ENCODE results near the gene LRRC66.

Gene LRRC66

GRCh38 chr4:52017814-52018213 is 2.3 kb downstream of the LRRC66 start:
- no peak for DNase-seq
- in situ Hi-C loops (cut with MboI; ENCODE audit: low pct_unique_long_range_greater_than_20kb, low sequenced_read_pairs) = no loop called here

DNA sequence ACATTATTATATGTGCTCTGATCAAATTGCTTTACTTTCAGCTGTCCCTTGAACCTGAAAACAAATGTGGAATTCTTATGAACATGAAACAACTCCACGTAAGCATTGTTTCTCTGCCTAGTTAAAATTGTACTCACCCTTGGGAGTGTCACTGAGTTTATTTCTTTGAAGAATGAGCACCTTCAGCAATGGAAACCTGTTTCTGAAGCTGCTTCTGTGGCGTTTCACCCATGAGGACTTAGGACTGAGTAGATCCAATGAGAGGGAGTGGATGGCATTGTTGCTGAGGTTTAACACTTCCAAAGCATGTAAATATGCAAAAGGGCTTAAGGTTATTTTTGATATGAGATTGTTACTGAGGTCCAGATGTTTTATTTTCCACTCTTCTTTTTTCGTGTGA is 3.2 kb downstream of the LRRC66 start:
- in situ Hi-C loops (cut with MboI; ENCODE audit: low pct_unique_long_range_greater_than_20kb, low sequenced_read_pairs) = no loop called here
- no peak for DNase-seq

DNA sequence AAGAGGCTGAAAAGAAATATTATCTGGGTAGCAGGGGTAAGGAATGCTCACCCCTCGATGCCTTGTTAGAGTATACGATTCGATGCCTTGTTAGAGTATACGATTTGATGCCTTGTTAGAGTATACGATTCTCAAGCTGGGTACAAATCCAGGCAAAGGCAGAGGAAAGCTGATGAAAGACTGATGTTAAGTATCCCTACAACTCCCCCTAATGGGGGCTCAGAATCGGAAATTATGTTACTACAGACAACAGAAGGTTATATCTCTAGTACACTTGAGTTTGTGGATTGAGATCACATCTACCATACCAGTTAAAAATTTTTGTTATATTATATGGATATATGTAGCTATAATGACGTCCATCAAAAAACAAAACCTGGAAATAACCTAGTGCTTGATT is 4.8 kb downstream of the LRRC66 start:
- peak; percentile 47 for DNase-seq
- in situ Hi-C loops (cut with MboI; ENCODE audit: low pct_unique_long_range_greater_than_20kb, low sequenced_read_pairs) = no loop called here

- in situ Hi-C loops (cut with MboI; ENCODE audit: low pct_unique_long_range_greater_than_20kb, low sequenced_read_pairs) = no loop called here
Observed at GRCh38 chr4:52014903-52015302, 5.3 kb downstream of the LRRC66 start.

DNA sequence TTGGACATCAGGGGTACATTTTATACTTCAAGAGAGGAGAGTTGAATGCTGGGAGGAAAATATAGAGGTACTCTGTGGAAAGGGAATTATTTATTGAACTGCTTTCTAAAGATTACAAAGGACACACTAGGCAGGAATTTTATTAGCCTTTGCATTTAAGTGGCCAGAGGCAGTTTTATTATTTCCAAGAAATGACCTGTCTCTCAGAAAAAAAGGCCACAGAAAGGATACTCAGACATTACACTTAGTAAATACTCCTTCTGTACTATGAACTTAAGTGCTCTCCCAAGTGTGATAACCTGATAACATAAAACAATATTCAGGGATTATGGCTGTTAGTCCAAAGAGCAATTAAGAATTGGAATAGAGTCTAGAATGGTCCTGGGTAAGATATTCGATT is 7.5 kb downstream of the LRRC66 start:
- DNase-seq = no peak
- in situ Hi-C loops (cut with MboI; ENCODE audit: low pct_unique_long_range_greater_than_20kb, low sequenced_read_pairs) = no loop called here

More at GRCh38 chr4:52014903-52015302, 5.3 kb downstream of the LRRC66 start:
- DNase-seq = peak; percentile 57

DNA sequence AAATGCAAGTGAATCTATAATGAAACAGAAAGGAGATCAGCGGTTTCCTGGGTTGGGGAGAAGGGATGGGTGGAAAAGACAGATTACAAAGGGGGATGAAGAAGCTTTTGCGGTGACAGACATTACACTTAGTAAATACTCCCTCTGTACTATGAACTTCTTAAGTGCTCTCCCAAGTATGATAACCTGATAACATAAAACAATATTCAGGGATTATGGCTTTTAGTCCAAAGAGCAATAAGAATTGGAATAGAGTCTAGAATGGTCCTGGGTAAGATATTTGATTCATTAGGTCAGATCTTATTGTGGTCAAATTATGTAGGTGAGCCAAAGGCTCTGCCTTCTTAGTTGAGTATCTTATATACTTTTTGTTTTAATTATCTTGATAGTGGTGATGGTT is 9.2 kb downstream of the LRRC66 start:
- in situ Hi-C loops (cut with MboI; ENCODE audit: low pct_unique_long_range_greater_than_20kb, low sequenced_read_pairs) = no loop called here
- no peak for DNase-seq

GRCh38 chr4:52006887-52007286 is 13.3 kb downstream of the LRRC66 start:
- in situ Hi-C loops (cut with MboI; ENCODE audit: low pct_unique_long_range_greater_than_20kb, low sequenced_read_pairs) = no loop called here
- DNase-seq = no peak

GRCh38 chr4:52005604-52006273 is 14.4 kb downstream of the LRRC66 start:
- DNase-seq = no peak
- in situ Hi-C loops (cut with MboI; ENCODE audit: low pct_unique_long_range_greater_than_20kb, low sequenced_read_pairs) = no loop called here

DNA sequence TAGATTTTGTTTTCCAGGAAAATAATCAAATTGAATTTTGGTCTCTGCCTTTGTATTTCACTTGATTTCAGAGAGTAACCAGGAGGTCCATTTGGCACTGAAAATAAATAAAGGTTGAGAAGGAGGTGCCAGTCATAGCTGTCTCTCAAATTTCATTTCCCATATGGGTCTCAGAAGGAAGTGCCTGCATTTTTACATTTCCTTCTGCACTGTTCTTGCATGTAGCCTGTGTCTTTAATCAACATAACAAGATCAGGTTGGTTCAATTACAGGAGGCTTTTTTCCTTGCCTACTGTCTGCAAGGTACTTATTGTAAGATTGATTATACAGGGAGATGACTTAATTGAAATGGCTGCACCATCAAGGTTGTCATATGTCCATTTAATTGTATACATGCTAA is 15.7 kb downstream of the LRRC66 start:
- in situ Hi-C loops (cut with MboI; ENCODE audit: low pct_unique_long_range_greater_than_20kb, low sequenced_read_pairs) = no loop called here
- no peak for DNase-seq

- no peak for DNase-seq
- in situ Hi-C loops (cut with MboI; ENCODE audit: low pct_unique_long_range_greater_than_20kb, low sequenced_read_pairs) = no loop called here
Observed at GRCh38 chr4:52001616-52002015, 18.5 kb downstream of the LRRC66 start.

DNA sequence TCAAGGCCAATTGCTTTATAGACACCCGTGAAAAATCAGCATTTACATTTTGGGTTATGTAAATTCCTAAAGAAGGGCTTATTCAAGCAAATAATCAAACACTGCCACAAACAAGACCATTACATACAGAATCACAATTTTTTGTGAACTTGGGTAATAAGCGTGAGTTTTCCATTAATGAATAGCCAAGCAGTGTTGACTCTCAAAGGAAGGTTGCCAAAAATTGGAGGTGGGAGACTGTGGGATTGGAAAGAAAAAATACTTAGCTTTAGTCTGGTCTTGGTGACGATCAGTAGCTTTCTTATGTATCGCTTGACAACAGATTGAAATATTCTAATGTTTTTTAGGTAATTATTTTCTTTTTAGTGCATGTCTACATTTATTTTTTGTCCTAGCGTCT is 20.9 kb downstream of the LRRC66 start:
- in situ Hi-C loops (cut with MboI; ENCODE audit: low pct_unique_long_range_greater_than_20kb, low sequenced_read_pairs) = no loop called here
- DNase-seq = no peak

- DNase-seq = no peak
- in situ Hi-C loops (cut with MboI; ENCODE audit: low pct_unique_long_range_greater_than_20kb, low sequenced_read_pairs) = no loop called here
Observed at GRCh38 chr4:51998837-51999236, 21.3 kb downstream of the LRRC66 start.

- no peak for DNase-seq
- in situ Hi-C loops (cut with MboI; ENCODE audit: low pct_unique_long_range_greater_than_20kb, low sequenced_read_pairs) = no loop called here
Observed at GRCh38 chr4:51997647-51998046, 22.5 kb downstream of the LRRC66 start.

DNA sequence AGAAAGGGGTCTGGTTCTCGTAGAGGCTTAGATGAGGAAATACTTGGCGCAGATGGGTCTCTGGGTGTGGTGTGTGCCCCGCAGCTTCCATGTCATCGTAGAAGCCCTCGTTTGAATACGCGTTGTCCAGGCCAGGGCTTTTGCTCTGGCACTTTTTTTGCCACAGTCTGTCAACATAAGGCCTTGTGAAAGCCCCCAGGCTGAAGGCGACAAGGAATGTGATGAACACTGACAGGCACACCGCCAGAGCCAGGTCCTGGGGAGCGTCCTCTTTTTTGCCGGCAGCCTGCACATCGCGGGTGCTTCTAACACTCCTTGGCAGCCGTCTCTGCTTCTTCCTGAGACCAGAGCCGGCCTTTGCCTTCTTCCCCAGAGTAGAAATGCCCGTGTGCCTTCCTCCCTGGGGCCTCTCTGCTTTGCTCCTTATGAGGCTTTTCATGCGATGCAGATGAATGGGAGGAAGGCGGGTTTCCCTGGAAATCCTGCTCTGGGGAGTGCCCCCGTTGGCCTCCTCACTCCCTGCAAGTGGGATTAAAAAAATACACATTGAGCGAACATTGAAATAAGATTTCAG is 24.4 kb downstream of the LRRC66 start:
- no peak for DNase-seq
- in situ Hi-C loops (cut with MboI; ENCODE audit: low pct_unique_long_range_greater_than_20kb, low sequenced_read_pairs) = no loop called here

- DNase-seq = no peak
- in situ Hi-C loops (cut with MboI; ENCODE audit: low pct_unique_long_range_greater_than_20kb, low sequenced_read_pairs) = no loop called here
Observed at GRCh38 chr4:51965862-51966261, 54.3 kb downstream of the LRRC66 start.

DNA sequence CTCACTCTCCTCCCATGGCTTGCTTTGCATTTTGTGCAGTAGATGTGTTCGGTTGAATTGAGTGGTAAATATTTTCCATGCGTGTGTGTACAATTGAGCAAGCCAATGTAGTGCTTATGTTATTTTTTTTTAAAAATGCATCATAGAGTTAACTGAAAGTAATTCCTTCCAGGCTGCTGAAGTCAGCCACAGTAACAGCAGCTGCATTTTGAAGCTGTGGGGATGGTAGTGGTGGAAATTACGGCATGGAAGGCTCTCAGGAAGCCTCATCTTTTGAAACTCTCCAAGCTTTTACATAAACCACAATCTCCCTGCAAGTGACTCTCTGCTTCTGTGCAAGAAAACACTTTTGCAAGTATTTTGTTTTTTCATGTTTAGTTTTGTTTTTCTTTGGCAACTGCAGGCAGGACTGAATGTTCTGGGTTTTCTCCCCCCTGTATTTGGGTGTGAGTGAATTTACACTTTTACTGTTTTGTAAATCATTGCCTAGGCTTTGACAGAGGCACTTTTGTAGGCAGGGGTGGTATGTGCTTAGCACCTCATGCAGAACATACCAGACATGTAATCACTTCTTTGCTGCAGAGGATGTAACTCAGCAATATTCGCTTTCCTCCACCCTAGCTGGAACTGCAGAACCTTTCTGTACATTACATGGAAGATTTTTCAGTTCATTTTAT is 56.2 kb downstream of the LRRC66 start:
- in situ Hi-C loops (cut with MboI; ENCODE audit: low pct_unique_long_range_greater_than_20kb, low sequenced_read_pairs) = no loop called here
- DNase-seq = no peak

DNA sequence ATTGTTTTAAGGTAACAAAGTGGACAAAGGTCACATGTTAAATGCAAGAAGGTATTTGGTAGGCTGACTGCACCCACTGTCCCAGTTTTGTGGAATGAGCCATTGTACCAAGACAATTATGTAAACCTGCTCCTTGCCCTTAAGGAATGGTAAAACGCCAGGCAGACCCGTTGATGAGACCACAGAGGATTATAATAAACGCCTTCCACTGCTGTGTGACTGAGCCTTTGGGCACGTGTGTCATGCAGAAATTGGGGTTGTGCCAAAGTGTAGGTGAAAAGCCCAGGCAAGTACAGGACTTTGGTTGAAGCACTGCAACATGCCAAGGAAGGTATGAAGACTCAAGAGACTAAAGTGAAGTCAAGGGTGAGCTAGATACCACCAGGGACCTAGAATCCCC is 59.7 kb downstream of the LRRC66 start:
- DNase-seq = no peak
- in situ Hi-C loops (cut with MboI; ENCODE audit: low pct_unique_long_range_greater_than_20kb, low sequenced_read_pairs) = no loop called here

- DNase-seq = no peak
- in situ Hi-C loops (cut with MboI; ENCODE audit: low pct_unique_long_range_greater_than_20kb, low sequenced_read_pairs) = no loop called here
Observed at GRCh38 chr4:51958199-51958968, 61.8 kb downstream of the LRRC66 start.
